Measurements from ENCODE around the gene JADE3.

DNA sequence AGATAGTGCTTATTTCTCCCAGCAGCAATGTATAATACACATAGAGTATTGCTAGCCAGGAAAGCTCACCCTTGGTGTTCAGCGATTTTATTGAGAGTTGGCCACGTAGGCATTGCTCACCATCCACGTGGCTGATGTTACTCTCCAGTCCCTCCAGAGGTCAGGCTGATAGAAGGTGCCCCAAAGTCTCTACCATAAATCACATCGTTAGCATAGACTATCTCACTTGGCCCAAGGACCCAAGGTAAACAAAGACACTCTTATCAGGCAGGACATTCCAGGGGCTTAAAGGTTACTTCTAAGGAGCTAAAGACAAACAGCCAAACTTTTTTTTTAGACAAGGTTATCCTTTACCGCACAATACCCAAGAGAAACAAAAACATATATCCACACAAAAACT, 135.8 kb downstream of the JADE3 start:
- TF ChIP-seq, protein P1, sequence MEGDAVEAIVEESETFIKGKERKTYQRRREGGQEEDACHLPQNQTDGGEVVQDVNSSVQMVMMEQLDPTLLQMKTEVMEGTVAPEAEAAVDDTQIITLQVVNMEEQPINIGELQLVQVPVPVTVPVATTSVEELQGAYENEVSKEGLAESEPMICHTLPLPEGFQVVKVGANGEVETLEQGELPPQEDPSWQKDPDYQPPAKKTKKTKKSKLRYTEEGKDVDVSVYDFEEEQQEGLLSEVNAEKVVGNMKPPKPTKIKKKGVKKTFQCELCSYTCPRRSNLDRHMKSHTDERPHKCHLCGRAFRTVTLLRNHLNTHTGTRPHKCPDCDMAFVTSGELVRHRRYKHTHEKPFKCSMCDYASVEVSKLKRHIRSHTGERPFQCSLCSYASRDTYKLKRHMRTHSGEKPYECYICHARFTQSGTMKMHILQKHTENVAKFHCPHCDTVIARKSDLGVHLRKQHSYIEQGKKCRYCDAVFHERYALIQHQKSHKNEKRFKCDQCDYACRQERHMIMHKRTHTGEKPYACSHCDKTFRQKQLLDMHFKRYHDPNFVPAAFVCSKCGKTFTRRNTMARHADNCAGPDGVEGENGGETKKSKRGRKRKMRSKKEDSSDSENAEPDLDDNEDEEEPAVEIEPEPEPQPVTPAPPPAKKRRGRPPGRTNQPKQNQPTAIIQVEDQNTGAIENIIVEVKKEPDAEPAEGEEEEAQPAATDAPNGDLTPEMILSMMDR (IDR thresholded peaks at IDR 0.05): no peak
- TF ChIP-seq POLR2A (IDR thresholded peaks at IDR 0.05) (no peak), POLR2AphosphoS5 (IDR thresholded peaks at IDR 0.05) (no peak), EP300 (IDR thresholded peaks at IDR 0.05) (no peak)

Measured in stomach (tissue), 4 donors.